K562 (cell line): ENCODE data around the gene NSF.

ENCODE experiments used
- RFX5 ChIP-seq: IDR thresholded peaks from 2 replicates; pipeline ENCODE4 v1.6.1; 2011; ENCODE audit warnings: low read depth, mild to moderate bottlenecking, improper control_type of control experiment, low read length
- SPI1 ChIP-seq: IDR thresholded peaks from 2 replicates; pipeline ENCODE4 v1.6.1; 2011; ENCODE audit warnings: low read depth, low read length, control low read depth, borderline replicate concordance
- ZNF644 ChIP-seq: fragments of 200-800 bp; sonication (Bioruptor generic); IDR thresholded peaks from 2 replicates; pipeline ENCODE4 v1.6.1; 2016; ENCODE audit warnings: low read depth, missing genetic modification characterization, missing compliant biosample characterization

GRCh38 chr17:46756081-46756735, 165.7 kb downstream of the NSF start:
- TF ChIP-seq ZNF644: no peak
- no peak for TF ChIP-seq RFX5
- no peak for TF ChIP-seq SPI1
